CD4-positive, alpha-beta T cell treated with Interleukin-12 subunit alpha and Interleukin-12 subunit beta, for 1 hour (primary cell): ENCODE results near the gene IMPA2.

Experiments
- DNase-seq: peaks from one replicate; pipeline ENCODE4 v3.0.0-alpha.2; 2020

The IMPA2 gene

GRCh38 chr18:11991021-11991795 is 9.9 kb downstream of the IMPA2 start:
- no peak for DNase-seq

- no peak for DNase-seq
Observed at GRCh38 chr18:11992096-11992790, 10.9 kb downstream of the IMPA2 start.

GRCh38 chr18:11993264-11993916 is 12.1 kb downstream of the IMPA2 start:
- DNase-seq: no peak

- no peak for DNase-seq
Observed at GRCh38 chr18:11994336-11994702, 13.0 kb downstream of the IMPA2 start.

GRCh38 chr18:11994703-11995444 is 13.6 kb downstream of the IMPA2 start:
- DNase-seq: no peak

GRCh38 chr18:11995445-11996189 is 14.3 kb downstream of the IMPA2 start:
- peak; percentile 61 for DNase-seq

GRCh38 chr18:11996190-11996754 is 15.0 kb downstream of the IMPA2 start:
- DNase-seq: no peak

- DNase-seq: no peak
Observed at GRCh38 chr18:11996907-11997306, 15.6 kb downstream of the IMPA2 start.

- no peak for DNase-seq
Observed at GRCh38 chr18:11997466-11997865, 16.2 kb downstream of the IMPA2 start.

GRCh38 chr18:11998193-11998592 is 16.9 kb downstream of the IMPA2 start:
- DNase-seq: no peak

- no peak for DNase-seq
Observed at GRCh38 chr18:11999429-11999828, 18.1 kb downstream of the IMPA2 start.

GRCh38 chr18:12000072-12000659 is 18.9 kb downstream of the IMPA2 start:
- DNase-seq: no peak

- no peak for DNase-seq
Observed at GRCh38 chr18:12001421-12001820, 20.1 kb downstream of the IMPA2 start.

- no peak for DNase-seq
Observed at GRCh38 chr18:12003894-12004293, 22.6 kb downstream of the IMPA2 start.

GRCh38 chr18:12005538-12006487 is 24.5 kb downstream of the IMPA2 start:
- no peak for DNase-seq

- no peak for DNase-seq
Observed at GRCh38 chr18:12006488-12006840, 25.2 kb downstream of the IMPA2 start.

GRCh38 chr18:12007063-12007462 is 25.8 kb downstream of the IMPA2 start:
- DNase-seq: no peak

GRCh38 chr18:12008181-12008767 is 27.0 kb downstream of the IMPA2 start:
- no peak for DNase-seq

GRCh38 chr18:12008842-12009580 is 27.7 kb downstream of the IMPA2 start:
- no peak for DNase-seq
